T-helper 2 cell treated with Interferon-gamma antibody and Interleukin-4, amounts not matched to agents 5 μg/mL and 100 μg/mL, for 36 hours (primary cell): Measurements from ENCODE around the gene TTLL12.
"Not testable (repeated sequence)": the region's sequence is repeated elsewhere in the genome, so short reads cannot be mapped to it uniquely, and the experiment has no call there.

Source experiments
- DNase-seq: peaks from one replicate; pipeline ENCODE4 v3.0.0; 2021; ENCODE audit warnings: low spot score
- H3K27ac Mint-ChIP-seq: one replicate; pipeline ENCODE4 v1.8.0; 2021; ENCODE audit warnings: mild to moderate bottlenecking, mixed read lengths
- H3K27me3 Mint-ChIP-seq: one replicate; pipeline ENCODE4 v1.8.0; 2021; ENCODE audit warnings: low read depth, mixed read lengths
- H3K36me3 Mint-ChIP-seq: one replicate; pipeline ENCODE4 v1.8.0; 2021; ENCODE audit warnings: low read depth, mixed read lengths
- H3K4me1 Mint-ChIP-seq: one replicate; pipeline ENCODE4 v1.8.0; 2021; ENCODE audit warnings: low read depth, mixed read lengths
- H3K4me3 Mint-ChIP-seq: one replicate; pipeline ENCODE4 v1.8.0; 2022; ENCODE audit warnings: mild to moderate bottlenecking, moderate library complexity, mixed read lengths
- H3K9me3 Mint-ChIP-seq: one replicate; pipeline ENCODE4 v1.8.0; 2021; ENCODE audit warnings: mixed read lengths

The TTLL12 gene

DNA sequence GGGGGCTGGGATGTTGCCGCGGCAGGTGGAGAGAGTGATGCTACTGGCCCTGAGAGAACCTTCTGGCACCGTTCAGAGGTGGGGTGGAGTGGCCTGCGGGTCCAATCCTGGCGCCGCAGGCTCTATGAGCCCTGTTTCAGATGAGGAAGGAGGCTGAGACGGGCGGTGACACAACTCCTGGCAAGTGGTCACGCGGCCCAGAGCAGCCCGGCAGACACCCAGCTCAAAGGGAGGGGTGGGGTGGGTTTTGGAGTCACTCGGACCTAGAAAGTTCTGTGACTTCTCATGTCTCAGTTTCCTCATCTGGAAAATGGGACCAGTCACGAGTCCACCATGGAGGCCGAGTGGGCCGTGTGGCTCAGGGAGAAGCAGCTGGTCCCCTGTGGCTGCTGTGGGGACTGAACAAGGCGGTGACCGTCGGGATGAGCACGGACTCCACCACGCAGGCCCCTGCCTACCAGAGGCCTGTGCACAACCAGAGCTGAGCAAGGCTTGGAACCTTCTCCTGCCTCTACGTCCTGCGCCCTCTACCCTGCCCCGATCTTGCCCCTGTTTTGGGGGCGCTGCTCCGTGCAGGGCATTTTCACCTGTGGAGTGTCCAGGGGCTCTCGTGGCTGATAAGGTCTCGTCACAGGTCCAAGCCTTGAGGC, 31.9 kb downstream of the TTLL12 start:
- H3K4me1 Mint-ChIP-seq: peaks cover 7% of the 10 kb centered on the region
- H3K36me3 Mint-ChIP-seq: no peaks in the 10 kb centered on the region
- H3K27me3 Mint-ChIP-seq: no peaks in the 10 kb centered on the region
- H3K27ac Mint-ChIP-seq: no peak overlapping the region
- H3K4me3 Mint-ChIP-seq: no peak overlapping the region
- DNase-seq: no peak
- H3K9me3 Mint-ChIP-seq: no peaks in the 10 kb centered on the region

DNA sequence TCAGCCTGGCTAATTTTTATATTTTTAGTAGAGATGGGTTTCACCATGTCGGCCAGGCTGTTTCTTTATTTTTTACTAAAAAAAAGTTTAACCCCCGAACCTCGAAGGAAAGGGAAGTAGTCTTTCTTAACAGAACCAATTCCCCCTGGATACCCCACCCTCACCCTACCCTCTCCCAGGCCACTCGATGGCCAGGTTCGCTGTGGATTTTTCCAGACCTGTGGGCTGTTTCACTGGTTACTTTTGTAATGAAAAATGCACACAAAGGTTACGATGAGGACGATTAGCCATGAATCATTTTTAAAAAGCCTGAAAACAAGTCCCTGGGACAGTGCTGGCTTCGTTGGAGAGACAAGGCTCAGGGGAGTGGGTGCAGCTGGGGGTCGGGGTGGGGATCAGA, 33.0 kb downstream of the TTLL12 start:
- no peak overlapping the region for H3K27ac Mint-ChIP-seq
- peaks cover 8% of the 10 kb centered on the region for H3K4me1 Mint-ChIP-seq
- H3K36me3 Mint-ChIP-seq: no peaks in the 10 kb centered on the region
- DNase-seq: no peak
- no peaks in the 10 kb centered on the region for H3K27me3 Mint-ChIP-seq
- H3K9me3 Mint-ChIP-seq: no peaks in the 10 kb centered on the region
- no peak overlapping the region for H3K4me3 Mint-ChIP-seq

DNA sequence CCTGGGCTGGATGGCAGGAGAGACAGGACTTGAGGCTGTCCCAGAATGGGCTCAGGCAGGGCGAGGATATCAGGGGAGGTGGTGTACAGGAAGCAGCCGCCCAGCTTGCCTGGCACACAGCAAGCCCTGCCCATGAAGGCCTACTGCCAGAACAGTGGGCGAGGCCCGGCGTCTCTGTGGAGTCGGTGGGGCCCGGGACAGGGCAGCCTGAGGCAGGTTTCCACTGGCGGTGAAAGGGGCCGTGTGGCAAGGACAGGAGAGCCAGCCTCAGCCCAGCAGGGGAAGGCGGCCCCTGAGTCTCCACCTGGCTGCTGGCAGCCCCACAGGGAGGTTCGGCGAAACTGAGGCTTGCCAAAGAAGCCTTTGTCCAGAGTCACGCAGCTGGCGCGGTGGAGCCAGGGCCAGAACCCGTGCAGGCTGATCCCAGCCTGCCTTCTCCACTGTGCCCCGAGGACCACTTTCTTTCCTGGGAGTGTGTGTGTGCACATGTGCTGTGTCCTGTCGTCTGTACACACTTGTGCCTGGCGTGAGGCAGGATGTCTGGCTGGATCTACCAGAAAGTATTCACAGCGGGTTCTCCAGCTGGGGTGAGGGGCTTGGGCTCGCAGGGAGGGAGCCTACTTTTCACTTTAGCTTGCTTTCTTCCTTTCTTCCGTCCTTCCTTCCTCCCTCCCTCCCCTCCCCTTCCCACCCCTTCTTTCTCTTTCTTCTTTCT, 34.4 kb downstream of the TTLL12 start:
- H3K9me3 Mint-ChIP-seq: no peaks in the 10 kb centered on the region
- H3K4me1 Mint-ChIP-seq: peaks cover 19% of the 10 kb centered on the region
- peak overlapping the region; percentile 92 for H3K27ac Mint-ChIP-seq

DNA sequence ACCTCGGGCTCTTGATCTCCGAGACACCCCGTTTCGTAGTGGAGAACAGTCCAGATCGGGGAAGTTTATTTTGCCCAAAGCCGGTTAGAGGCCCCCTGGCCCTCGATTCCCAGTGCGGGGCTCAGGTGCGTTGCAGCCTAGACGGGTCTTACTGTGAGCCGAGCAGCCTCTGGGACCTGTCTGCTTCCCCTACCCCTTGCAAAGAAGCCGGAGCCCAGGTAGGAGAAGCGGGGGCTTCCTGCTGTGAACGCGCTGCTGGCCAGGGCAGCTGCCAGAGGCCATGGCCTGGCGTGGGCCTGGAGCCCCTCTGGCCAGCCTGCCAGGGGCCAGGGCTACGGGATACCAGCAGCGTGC, 35.0 kb downstream of the TTLL12 start:
- no peaks in the 10 kb centered on the region for H3K36me3 Mint-ChIP-seq
- peaks cover 22% of the 10 kb centered on the region for H3K4me1 Mint-ChIP-seq
- peak overlapping the region; percentile 78 for H3K27ac Mint-ChIP-seq
- H3K27me3 Mint-ChIP-seq: no peaks in the 10 kb centered on the region
- H3K9me3 Mint-ChIP-seq: no peaks in the 10 kb centered on the region
- H3K4me3 Mint-ChIP-seq: peak overlapping the region; percentile 91
- no peak for DNase-seq

More for the DNA sequence above, 34.4 kb downstream of the TTLL12 start:
- no peaks in the 10 kb centered on the region for H3K27me3 Mint-ChIP-seq
- peak; percentile 56 for DNase-seq
- H3K4me3 Mint-ChIP-seq: peak overlapping the region; percentile 91
- no peaks in the 10 kb centered on the region for H3K36me3 Mint-ChIP-seq

DNA sequence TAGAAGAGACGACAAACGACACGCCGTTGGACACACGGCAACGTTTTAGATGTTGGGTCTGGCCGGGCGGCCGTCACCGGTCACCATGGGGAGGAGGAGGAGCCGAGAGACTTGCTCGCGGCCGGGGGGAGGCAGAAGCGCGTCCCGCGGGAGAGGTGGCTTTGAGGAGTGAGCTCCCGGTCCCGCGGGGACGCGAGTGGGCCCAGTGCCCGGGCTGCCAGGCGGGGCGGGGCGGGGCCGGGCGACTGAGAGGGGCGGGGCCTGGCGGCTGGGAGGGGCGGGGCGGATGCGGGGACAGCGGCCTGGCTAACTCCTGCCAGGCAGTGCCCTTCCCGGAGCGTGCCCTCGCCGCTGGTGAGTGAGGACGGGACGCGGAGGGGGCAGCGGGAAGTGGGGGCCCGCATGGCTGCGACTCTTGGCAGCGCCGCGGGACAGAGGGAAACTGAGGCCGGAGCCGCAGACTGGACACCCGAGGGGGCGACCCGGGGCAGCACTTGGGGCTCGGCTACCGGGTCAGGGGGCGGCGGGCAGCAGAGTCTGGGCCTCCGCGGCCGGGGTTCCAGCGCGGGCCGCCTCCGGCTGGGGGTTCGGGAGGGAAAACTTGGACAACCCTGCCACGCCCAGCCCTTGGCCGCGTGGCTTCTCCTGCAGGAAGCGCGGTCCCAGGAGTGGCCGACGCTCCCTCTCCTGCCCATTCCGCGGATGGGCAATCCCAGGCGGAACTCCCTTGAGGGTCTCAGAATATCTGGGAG, 35.5 kb downstream of the TTLL12 start, which contains the start of gene TSPO:
TSPO (plus strand) TSS at position 309 of the 752 bp plus-strand sequence. CDS start 7,680 bp downstream, outside the sequence.
- DNase-seq: peak; percentile 53
- peak within 1 kb of the TSS; percentile 93 for H3K27ac Mint-ChIP-seq
- H3K4me1 Mint-ChIP-seq: peaks cover 22% of the 10 kb centered on the region
- H3K4me3 Mint-ChIP-seq: peak within 1 kb of the TSS; percentile 97
- H3K36me3 Mint-ChIP-seq: no peaks in the 10 kb centered on the region
- H3K9me3 Mint-ChIP-seq: no peaks in the 10 kb centered on the region
- no peaks in the 10 kb centered on the region for H3K27me3 Mint-ChIP-seq

DNA sequence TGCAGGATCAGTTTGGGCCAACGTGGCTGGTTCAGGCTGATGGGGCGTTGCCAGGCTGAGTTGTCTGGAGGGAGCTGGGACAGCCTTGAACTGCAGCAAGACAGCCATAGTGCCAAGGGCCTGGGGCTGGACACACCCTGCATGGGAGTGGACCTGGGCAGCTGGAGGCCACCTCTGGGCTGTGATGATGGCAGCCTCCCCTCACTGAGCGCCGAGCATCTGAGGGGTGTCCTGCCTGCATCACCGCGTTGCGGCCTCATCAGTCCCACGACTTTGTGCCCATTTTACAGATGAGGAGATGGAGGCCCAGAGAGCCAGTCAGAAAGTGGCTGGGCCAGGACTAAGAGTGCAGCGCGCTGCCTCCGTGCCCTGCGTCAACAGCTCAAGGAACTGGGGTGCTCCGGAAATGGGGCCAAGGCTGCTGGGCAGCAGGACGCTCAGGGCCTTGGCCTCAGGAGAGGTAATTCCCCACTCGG, 36.2 kb downstream of the TTLL12 start:
- H3K27ac Mint-ChIP-seq: peak overlapping the region; percentile 93
- peak overlapping the region; percentile 97 for H3K4me3 Mint-ChIP-seq
- no peak for DNase-seq
- H3K36me3 Mint-ChIP-seq: no peaks in the 10 kb centered on the region
- no peaks in the 10 kb centered on the region for H3K9me3 Mint-ChIP-seq
- peaks cover 22% of the 10 kb centered on the region for H3K4me1 Mint-ChIP-seq
- no peaks in the 10 kb centered on the region for H3K27me3 Mint-ChIP-seq

DNA sequence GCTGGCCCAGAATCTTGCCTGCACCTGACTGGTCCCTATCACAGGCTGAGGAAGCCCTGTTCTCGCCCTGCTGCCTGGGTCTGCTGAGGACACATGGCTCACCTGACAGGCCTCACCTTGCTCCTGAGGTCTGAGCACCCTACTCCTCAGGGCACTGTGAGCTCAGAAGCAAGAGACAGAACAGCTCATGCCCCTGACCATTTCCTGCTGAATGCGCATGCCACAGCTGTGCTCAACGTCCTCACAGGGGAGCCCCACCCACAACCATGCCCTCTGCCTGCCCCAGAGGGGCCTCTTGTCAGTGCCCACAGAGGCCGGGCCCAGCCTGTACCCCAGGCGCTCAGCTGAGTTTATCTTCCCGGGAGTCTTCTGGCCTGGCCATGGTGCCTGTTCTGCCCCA, 38.4 kb downstream of the TTLL12 start:
- H3K27me3 Mint-ChIP-seq: no peaks in the 10 kb centered on the region
- peak overlapping the region; percentile 61 for H3K4me3 Mint-ChIP-seq
- H3K36me3 Mint-ChIP-seq: no peaks in the 10 kb centered on the region
- peak; percentile 9 for DNase-seq
- H3K27ac Mint-ChIP-seq: peak overlapping the region; percentile 75
- no peaks in the 10 kb centered on the region for H3K9me3 Mint-ChIP-seq
- H3K4me1 Mint-ChIP-seq: peaks cover 25% of the 10 kb centered on the region

DNA sequence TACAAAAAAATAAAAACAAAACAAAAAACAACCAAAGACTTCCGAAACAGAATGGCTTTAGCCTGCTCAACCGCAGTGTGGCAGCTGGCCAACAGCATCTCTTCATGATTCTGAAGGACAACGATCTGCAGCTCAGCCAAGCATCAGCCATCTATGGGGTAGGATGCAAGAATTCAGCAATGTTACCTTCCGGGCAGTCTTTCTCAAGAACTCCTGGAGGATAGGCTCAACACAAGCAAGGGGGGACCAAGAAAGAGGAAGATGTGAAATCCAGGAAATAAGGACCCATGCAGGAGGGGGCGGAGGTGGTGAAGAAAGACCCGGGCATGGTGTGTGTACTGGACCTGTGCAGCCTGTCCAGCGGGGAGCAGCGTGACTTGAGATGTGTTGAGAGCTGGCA, 39.1 kb downstream of the TTLL12 start:
- Mint-ChIP-seq H3K27ac (peak overlapping the region; percentile 60), H3K9me3 (no peaks in the 10 kb centered on the region), H3K36me3 (no peaks in the 10 kb centered on the region), H3K4me3 (peak overlapping the region; percentile 75), H3K27me3 (no peaks in the 10 kb centered on the region), H3K4me1 (peaks cover 25% of the 10 kb centered on the region)
- DNase-seq: no peak

DNA sequence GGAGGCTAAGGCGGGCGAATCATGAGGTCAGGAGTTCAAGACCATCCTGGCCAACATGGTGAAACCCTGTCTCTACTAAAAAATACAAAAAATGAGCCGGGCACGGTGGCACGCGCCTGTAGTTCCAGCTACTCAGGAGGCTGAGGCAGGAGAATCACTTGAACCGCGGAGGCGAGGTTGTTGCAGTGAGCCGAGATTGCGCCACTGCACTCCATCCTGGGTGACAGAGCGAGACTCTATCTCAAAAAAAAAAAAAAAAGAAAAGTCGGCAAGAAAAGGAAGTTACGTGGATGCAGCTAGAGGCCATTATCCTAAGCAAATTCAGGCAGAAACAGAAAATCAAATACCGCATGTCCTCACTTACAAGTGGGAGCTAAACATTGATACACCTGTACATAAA, 40.6 kb downstream of the TTLL12 start:
- DNase-seq, H3K27ac Mint-ChIP-seq, H3K36me3 Mint-ChIP-seq, H3K4me3 Mint-ChIP-seq, H3K9me3 Mint-ChIP-seq, H3K27me3 Mint-ChIP-seq: not testable (repeated sequence)
- H3K4me1 Mint-ChIP-seq: peaks cover 25% of the 10 kb centered on the region

DNA sequence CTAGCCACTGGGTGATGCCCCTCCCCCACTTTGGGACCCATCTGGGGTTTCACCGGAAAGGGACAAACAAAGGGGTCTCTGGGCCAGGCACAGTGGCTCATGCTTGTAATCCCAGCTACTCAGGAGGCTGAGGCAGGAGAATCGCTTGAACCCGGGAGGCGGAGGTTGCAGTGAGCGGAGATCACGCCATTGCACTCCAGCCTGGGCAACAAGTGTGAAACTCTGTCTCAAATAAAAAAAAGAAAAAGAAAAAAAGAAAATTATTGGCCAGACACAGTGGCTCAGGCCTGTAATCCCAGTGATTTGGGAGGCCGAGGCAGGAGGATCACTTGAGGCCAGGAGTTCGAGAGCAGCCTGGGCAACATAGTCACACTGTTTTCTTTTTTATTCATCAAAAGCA, 41.6 kb downstream of the TTLL12 start:
- H3K36me3 Mint-ChIP-seq, H3K4me3 Mint-ChIP-seq, H3K27me3 Mint-ChIP-seq, H3K9me3 Mint-ChIP-seq, H3K27ac Mint-ChIP-seq, DNase-seq: not testable (repeated sequence)
- peaks cover 21% of the 10 kb centered on the region for H3K4me1 Mint-ChIP-seq

DNA sequence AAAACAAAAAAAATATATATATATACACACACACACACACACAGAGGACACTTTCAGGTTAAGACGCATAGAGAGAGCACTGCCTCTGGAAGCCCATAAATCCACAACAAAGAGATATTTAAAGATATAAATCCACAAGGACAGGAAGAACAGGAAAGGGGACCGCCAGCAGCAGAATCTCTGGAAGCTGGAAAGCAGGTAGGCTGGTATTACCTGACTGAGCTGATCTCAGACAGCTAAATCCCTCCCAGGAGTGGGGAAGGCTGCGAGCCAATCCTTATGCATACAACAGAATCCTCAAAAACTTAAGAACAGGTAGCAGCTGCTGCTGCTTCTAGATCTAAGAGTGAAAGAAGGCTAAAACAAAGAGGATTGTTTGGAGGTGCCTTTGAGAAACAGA, 42.0 kb downstream of the TTLL12 start:
- Mint-ChIP-seq H3K36me3 (peaks cover 6% of the 10 kb centered on the region), H3K27me3 (no peaks in the 10 kb centered on the region), H3K4me1 (peaks cover 21% of the 10 kb centered on the region), H3K4me3 (no peak overlapping the region), H3K27ac (no peak overlapping the region), H3K9me3 (no peaks in the 10 kb centered on the region)
- no peak for DNase-seq

DNA sequence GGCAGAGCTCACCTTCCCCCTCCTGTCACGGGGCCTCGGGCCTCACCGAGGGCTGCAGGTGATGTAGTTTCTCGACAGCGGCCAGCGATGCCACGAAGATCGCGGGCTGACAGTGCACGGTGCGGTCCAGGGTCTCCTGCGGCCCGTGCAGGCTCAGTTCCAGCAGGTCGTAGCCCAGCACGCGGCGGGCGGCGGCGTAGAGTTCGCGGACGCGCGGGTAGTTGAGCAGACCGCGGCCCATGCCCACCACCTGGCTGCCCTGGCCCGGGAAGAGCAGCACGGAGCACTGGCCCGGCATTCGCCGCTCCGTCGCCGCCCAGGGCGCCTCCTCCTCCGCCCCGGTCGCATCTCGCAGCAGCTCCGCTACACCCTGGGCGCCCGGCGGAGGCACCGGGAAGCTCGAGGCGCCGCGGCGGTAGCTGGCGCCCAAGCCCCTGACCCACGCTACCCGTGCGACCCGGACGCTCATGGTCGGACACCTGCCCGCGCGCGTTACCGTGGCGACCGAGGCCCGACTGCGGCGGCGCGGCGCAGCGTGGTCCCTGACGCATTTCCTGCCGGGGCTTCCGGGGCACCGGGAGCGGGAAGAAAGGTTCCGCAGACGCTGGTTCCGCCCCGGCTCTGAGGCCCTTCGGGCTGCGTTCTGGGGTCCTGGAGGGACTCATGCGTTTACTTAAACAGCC, 43.9 kb downstream of the TTLL12 start, which contains the start of gene MCAT:
MCAT (minus strand) TSS at position 519 of the 683 bp plus-strand sequence; CDS start at position 469, 50 bp downstream.
- no peaks in the 10 kb centered on the region for H3K9me3 Mint-ChIP-seq
- no peaks in the 10 kb centered on the region for H3K27me3 Mint-ChIP-seq
- H3K4me1 Mint-ChIP-seq: peaks cover 14% of the 10 kb centered on the region
- H3K27ac Mint-ChIP-seq: peak within 1 kb of the TSS; percentile 93
- H3K4me3 Mint-ChIP-seq: peak within 1 kb of the TSS; percentile 87
- peak; percentile 91 for DNase-seq
- H3K36me3 Mint-ChIP-seq: peaks cover 14% of the 10 kb centered on the region

DNA sequence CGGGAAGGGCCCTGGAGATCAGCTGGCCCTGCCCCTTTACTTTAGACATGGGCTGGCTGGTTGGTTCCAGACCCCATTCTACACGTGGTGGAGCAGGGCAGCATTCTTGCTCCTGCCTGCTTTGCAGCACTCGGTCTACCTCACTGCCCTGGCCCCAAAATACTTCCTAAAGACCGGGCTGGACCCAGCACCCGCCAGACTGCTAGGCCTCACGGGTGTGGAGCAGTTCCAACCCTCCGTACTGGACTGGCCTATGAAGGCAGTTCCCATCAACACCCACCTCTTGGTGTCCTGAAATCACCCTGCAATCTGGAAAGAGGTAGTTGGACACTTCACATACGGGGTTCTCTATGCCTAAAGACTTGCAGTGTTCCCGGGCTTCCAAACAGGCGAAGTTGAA, 50.1 kb downstream of the TTLL12 start:
- H3K36me3 Mint-ChIP-seq: peaks cover 22% of the 10 kb centered on the region

More for the DNA sequence above, 50.1 kb downstream of the TTLL12 start:
- Mint-ChIP-seq H3K4me1 (no peaks in the 10 kb centered on the region), H3K27me3 (no peaks in the 10 kb centered on the region), H3K4me3 (no peak overlapping the region), H3K27ac (no peak overlapping the region), H3K9me3 (no peaks in the 10 kb centered on the region)
- no peak for DNase-seq
